Trophoblast cell (in vitro differentiated cells and primary cell): Measurements from ENCODE around the gene SERPIND1.

Experiments used
- DNase-seq, 2 donors: peaks; one replicate each; pipeline ENCODE4 v3.0.0-alpha.2; 2016
- H2AFZ ChIP-seq: 2 replicates; pipeline ENCODE4 v1.6.1; 2013; ENCODE audit warnings: low read length, moderate library complexity, mild to moderate bottlenecking; ENCODE audit not compliant: insufficient read depth, poor library complexity
- H2AK5ac ChIP-seq: 2 replicates; pipeline ENCODE4 v1.6.1; 2013; ENCODE audit warnings: mild to moderate bottlenecking, low read length
- H2BK120ac ChIP-seq: 2 replicates; pipeline ENCODE4 v1.6.1; 2013; ENCODE audit warnings: low read length, mild to moderate bottlenecking, moderate library complexity; ENCODE audit not compliant: insufficient read depth, poor library complexity
- H2BK12ac ChIP-seq: 2 replicates; pipeline ENCODE4 v1.6.1; 2013; ENCODE audit warnings: mild to moderate bottlenecking, low read length, moderate library complexity
- H2BK5ac ChIP-seq: 2 replicates; pipeline ENCODE4 v1.6.1; 2013; ENCODE audit warnings: low read length, low read depth, moderate library complexity, mild to moderate bottlenecking; ENCODE audit not compliant: poor library complexity
- H3K14ac ChIP-seq: 2 replicates; pipeline ENCODE4 v1.6.1; 2013; ENCODE audit warnings: mild to moderate bottlenecking, low read length
- H3K18ac ChIP-seq: 2 replicates; pipeline ENCODE4 v1.6.1; 2013; ENCODE audit warnings: mild to moderate bottlenecking, low read length
- H3K23ac ChIP-seq: 2 replicates; pipeline ENCODE4 v1.6.1; 2013; ENCODE audit warnings: low read length
- H3K27ac ChIP-seq: 2 replicates; pipeline ENCODE4 v1.5.1; 2013; ENCODE audit warnings: low read depth, mild to moderate bottlenecking, inconsistent platforms, low read length, moderate library complexity
- H3K27me3 ChIP-seq: 2 replicates; pipeline ENCODE4 v1.6.1; 2013; ENCODE audit warnings: inconsistent platforms, mild to moderate bottlenecking, low read length, moderate library complexity; ENCODE audit not compliant: insufficient read depth
- H3K36me3 ChIP-seq, 2 experiments: 1 replicate in 1 of 2; 2 replicates in 1 of 2; pipeline ENCODE4 v1.6.1; 2013; ENCODE audit warnings: low read length in 2 of 2, mild to moderate bottlenecking in 2 of 2, moderate library complexity in 1 of 2; ENCODE audit not compliant: insufficient read depth in 2 of 2, control insufficient read depth in 1 of 2
- H3K4ac ChIP-seq: 2 replicates; pipeline ENCODE4 v1.6.1; 2013; ENCODE audit warnings: low read depth, mild to moderate bottlenecking, low read length, moderate library complexity
- H3K4me1 ChIP-seq, 2 experiments: 1 replicate in 1 of 2; 2 replicates in 1 of 2; pipeline ENCODE4 v1.6.1; 2013; ENCODE audit warnings: low read length in 2 of 2, mild to moderate bottlenecking in 2 of 2, moderate library complexity in 1 of 2; ENCODE audit not compliant: insufficient read depth in 2 of 2, control insufficient read depth in 1 of 2
- H3K4me2 ChIP-seq: 2 replicates; pipeline ENCODE4 v1.6.1; 2013; ENCODE audit warnings: inconsistent platforms, mild to moderate bottlenecking, low read length, moderate library complexity
- H3K4me3 ChIP-seq: 2 replicates; pipeline ENCODE4 v1.5.1; 2013; ENCODE audit warnings: mild to moderate bottlenecking, low read depth, low read length, inconsistent platforms
- H3K79me1 ChIP-seq: one replicate; pipeline ENCODE4 v1.6.1; 2013; ENCODE audit warnings: low read length
- H3K79me2 ChIP-seq: 2 replicates; pipeline ENCODE4 v1.6.1; 2013; ENCODE audit warnings: low read length, mild to moderate bottlenecking; ENCODE audit not compliant: control insufficient read depth, insufficient read depth, poor library complexity
- H3K9ac ChIP-seq: 2 replicates; pipeline ENCODE4 v1.6.1; 2013; ENCODE audit warnings: mild to moderate bottlenecking, low read length
- H3K9me3 ChIP-seq: 2 replicates; pipeline ENCODE4 v1.6.1; 2013; ENCODE audit warnings: low read depth, mild to moderate bottlenecking, control low read depth, inconsistent platforms, low read length; ENCODE audit not compliant: insufficient read depth
- H4K12ac ChIP-seq: 2 replicates; pipeline ENCODE4 v1.6.1; 2013; ENCODE audit warnings: low read depth, mild to moderate bottlenecking, low read length, moderate library complexity
- H4K8ac ChIP-seq: 2 replicates; pipeline ENCODE4 v1.6.1; 2013; ENCODE audit warnings: low read depth, mild to moderate bottlenecking, low read length, moderate library complexity
- H4K91ac ChIP-seq: one replicate; pipeline ENCODE4 v1.6.1; 2013; ENCODE audit warnings: low read depth, mild to moderate bottlenecking, low read length, moderate library complexity
- WGBS: extraction: QIAGEN DNeasy Blood & Tissue Kit; methylation state at CpG from one replicate; pipeline ENCODE4 v1.1.7; 2013; ENCODE audit warnings: missing lambda C conversion rate; ENCODE audit not compliant: insufficient read length, insufficient coverage; ENCODE audit errors: extremely low coverage; 5-methylcytosine and 5-hydroxymethylcytosine counted together

Gene SERPIND1

DNA sequence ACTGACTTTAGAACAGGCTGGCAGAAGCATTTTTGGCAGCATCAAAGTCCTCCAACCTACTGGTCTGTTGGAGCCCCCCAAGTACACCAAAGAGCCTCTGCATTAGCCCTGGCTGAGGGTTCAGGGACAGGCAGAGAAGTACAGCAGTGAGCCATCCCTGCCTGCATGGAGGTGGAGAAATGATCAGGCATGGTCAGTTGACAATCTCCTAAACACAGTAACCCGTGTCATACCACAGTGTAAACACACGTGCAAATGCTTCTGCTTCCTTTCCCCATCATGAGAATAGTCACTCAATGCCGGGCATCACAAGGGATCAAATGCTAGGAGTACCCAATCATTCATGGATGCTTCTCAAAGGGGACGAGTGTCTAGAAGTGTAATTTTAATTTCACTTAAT, 8.2 kb downstream of the SERPIND1 start:
- no peak overlapping the region for H2AK5ac ChIP-seq
- H3K18ac ChIP-seq: no peak overlapping the region

DNA sequence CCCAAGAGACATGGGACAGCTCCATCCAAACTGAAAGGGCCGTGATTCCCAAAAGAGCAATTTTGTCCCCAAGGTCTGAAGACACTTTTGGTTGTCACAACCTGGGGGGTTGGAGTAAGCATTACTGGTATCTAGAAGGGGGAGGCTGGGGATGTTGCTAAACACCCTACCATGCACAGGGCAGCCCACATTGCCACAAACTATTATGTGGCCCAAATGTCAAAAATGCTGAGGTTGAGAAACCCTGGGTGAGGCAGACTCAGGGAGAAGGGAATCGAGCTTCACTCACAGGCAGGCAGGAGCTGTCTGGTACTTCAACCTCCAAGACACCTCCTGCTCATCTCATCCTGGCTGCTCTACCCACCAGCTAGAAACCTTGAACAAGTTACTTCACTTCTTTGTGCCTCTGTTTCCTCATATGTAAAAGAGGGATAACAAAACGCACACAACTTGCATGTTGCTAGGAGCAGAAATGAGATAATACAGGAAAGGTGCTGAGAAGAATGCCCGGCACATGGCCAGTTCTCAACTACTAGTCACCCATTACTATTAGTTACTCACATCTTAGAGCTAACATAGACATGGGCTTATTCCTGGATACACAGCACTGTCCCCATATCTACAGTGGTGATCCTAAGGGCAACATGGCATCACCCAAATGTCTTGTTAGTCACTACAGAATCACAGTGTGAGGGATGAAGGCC, 8.8 kb downstream of the SERPIND1 start:
- no peak overlapping the region for H4K12ac ChIP-seq
- no peak overlapping the region for H3K18ac ChIP-seq
- H3K4me3 ChIP-seq: no peak overlapping the region
- H2AK5ac ChIP-seq: no peak overlapping the region
- H4K91ac ChIP-seq: no peak overlapping the region
- H2AFZ ChIP-seq: no peak overlapping the region
- no peak overlapping the region for H3K4ac ChIP-seq
- no peak overlapping the region for H3K4me2 ChIP-seq
- no peaks in the 10 kb centered on the region for H3K79me1 ChIP-seq
- peak; percentile 62 to 80 for DNase-seq
- no peaks in the 10 kb centered on the region for H3K9me3 ChIP-seq
- no peak overlapping the region for H3K23ac ChIP-seq
- no peak overlapping the region for H4K8ac ChIP-seq
- peaks cover 7 to 23% of the 10 kb centered on the region in 2 experiments for H3K36me3 ChIP-seq
- no peak overlapping the region for H2BK5ac ChIP-seq
- no peak overlapping the region for H3K14ac ChIP-seq
- H2BK120ac ChIP-seq: no peak overlapping the region
- no peak overlapping the region for H3K27ac ChIP-seq
- H3K4me1 ChIP-seq: peaks cover 2 to 3% of the 10 kb centered on the region in 2 experiments
- no peak overlapping the region for H3K9ac ChIP-seq
- no CpG with 5 or more reads among the region's 4 CpGs for WGBS
- H2BK12ac ChIP-seq: no peak overlapping the region
- no peaks in the 10 kb centered on the region for H3K79me2 ChIP-seq
- no peaks in the 10 kb centered on the region for H3K27me3 ChIP-seq

More for the DNA sequence above, 8.2 kb downstream of the SERPIND1 start:
- Histone ChIP-seq H2BK12ac (no peak overlapping the region), H3K27ac (no peak overlapping the region), H4K8ac (no peak overlapping the region), H3K14ac (no peak overlapping the region), H3K4me3 (no peak overlapping the region), H3K27me3 (no peaks in the 10 kb centered on the region), H2BK120ac (no peak overlapping the region), H3K9ac (no peak overlapping the region), H2BK5ac (no peak overlapping the region), H2AFZ (no peak overlapping the region), H3K4me1 (peaks cover 4 to 5% of the 10 kb centered on the region in 2 experiments), H3K9me3 (no peaks in the 10 kb centered on the region), H3K79me1 (peaks cover 2% of the 10 kb centered on the region), H3K36me3 (peaks cover 6 to 19% of the 10 kb centered on the region in 2 experiments), H3K79me2 (no peaks in the 10 kb centered on the region), H4K91ac (no peak overlapping the region), H3K4ac (no peak overlapping the region), H3K23ac (no peak overlapping the region), H3K4me2 (no peak overlapping the region), H4K12ac (no peak overlapping the region)
- peak; percentile 20 to 63 for DNase-seq
- no CpG with 5 or more reads among the region's 4 CpGs for WGBS

GRCh38 chr22:20783300-20783673, 9.4 kb downstream of the SERPIND1 start:
- H3K4me1 ChIP-seq: peaks cover 2 to 3% of the 10 kb centered on the region in 2 experiments
- no peaks in the 10 kb centered on the region for H3K27me3 ChIP-seq
- H2BK120ac ChIP-seq: no peak overlapping the region
- H3K4me3 ChIP-seq: no peak overlapping the region
- H3K27ac ChIP-seq: no peak overlapping the region
- H2BK12ac ChIP-seq: no peak overlapping the region
- no peak overlapping the region for H3K9ac ChIP-seq
- no peak overlapping the region for H3K18ac ChIP-seq
- H2AFZ ChIP-seq: no peak overlapping the region
- H4K91ac ChIP-seq: no peak overlapping the region
- H3K79me2 ChIP-seq: no peaks in the 10 kb centered on the region
- H3K9me3 ChIP-seq: no peaks in the 10 kb centered on the region
- no peak overlapping the region for H2AK5ac ChIP-seq
- H3K79me1 ChIP-seq: no peaks in the 10 kb centered on the region
- WGBS: no CpG with 5 or more reads among the region's 3 CpGs
- no peak overlapping the region for H2BK5ac ChIP-seq
- no peak overlapping the region for H3K4me2 ChIP-seq
- no peak overlapping the region for H3K14ac ChIP-seq
- no peak overlapping the region for H4K12ac ChIP-seq
- peaks cover 13 to 28% of the 10 kb centered on the region in 2 experiments for H3K36me3 ChIP-seq
- no peak overlapping the region for H3K23ac ChIP-seq
- H3K4ac ChIP-seq: no peak overlapping the region
- no peak overlapping the region for H4K8ac ChIP-seq
- no peak for DNase-seq

DNA sequence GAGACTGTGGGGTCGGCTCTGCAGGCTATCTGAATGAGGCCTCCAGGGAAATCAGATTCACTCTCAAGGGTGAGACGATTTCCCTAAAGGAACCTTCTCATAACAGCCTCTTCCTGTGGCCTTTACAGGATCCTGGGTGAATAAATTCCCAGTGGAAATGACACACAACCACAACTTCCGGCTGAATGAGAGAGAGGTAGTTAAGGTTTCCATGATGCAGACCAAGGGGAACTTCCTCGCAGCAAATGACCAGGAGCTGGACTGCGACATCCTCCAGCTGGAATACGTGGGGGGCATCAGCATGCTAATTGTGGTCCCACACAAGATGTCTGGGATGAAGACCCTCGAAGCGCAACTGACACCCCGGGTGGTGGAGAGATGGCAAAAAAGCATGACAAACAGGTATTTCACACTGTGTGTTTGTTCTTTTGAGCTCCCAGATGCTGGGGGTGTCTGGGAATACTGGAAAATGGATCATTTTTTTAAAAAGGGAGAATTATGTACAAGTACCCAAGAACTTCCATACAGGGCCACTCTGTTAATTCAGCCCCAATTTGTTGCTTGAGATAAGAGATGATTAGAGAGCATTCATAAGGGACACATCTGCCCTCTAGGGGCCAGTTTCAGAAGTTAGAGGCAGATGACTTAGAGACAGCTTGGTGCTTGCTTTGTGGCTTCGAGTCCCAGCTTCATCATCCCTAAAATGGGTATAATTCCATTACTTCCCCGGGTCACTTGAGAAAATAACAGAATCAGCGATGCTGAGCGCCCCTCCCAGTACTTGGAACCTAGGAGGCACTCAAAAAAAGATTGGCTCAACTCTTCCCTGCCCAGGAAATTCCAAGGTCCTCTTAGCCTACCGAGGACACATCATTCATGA, 10.2 kb downstream of the SERPIND1 start:
- Histone ChIP-seq H3K79me1 (no peaks in the 10 kb centered on the region), H3K18ac (no peak overlapping the region), H3K36me3 (peaks cover 14 to 29% of the 10 kb centered on the region in 2 experiments), H3K4me3 (no peak overlapping the region), H3K4me2 (no peak overlapping the region), H3K9me3 (no peaks in the 10 kb centered on the region), H3K14ac (no peak overlapping the region), H3K27ac (no peak overlapping the region), H2BK120ac (no peak overlapping the region), H2AK5ac (no peak overlapping the region), H3K23ac (no peak overlapping the region), H4K8ac (no peak overlapping the region), H4K91ac (no peak overlapping the region), H3K27me3 (no peaks in the 10 kb centered on the region), H3K79me2 (no peaks in the 10 kb centered on the region), H3K4me1 (no peaks in the 10 kb centered on the region), H2BK12ac (no peak overlapping the region), H2AFZ (no peak overlapping the region), H4K12ac (no peak overlapping the region), H3K4ac (no peak overlapping the region), H2BK5ac (no peak overlapping the region), H3K9ac (no peak overlapping the region)
- no CpG with 5 or more reads among the region's 14 CpGs for WGBS
- DNase-seq: peak; percentile 46 to 78
